NCI-H1092 (cell line): ENCODE data around the gene YTHDF2.
"Not testable (repeated sequence)": the region's sequence is repeated elsewhere in the genome, so short reads cannot be mapped to it uniquely, and the experiment has no call there.

Experiments
- DNase-seq: peaks from one replicate; lab custom pipeline; 2025; lab: John Stamatoyannopoulos, UW

YTHDF2 gene

DNA sequence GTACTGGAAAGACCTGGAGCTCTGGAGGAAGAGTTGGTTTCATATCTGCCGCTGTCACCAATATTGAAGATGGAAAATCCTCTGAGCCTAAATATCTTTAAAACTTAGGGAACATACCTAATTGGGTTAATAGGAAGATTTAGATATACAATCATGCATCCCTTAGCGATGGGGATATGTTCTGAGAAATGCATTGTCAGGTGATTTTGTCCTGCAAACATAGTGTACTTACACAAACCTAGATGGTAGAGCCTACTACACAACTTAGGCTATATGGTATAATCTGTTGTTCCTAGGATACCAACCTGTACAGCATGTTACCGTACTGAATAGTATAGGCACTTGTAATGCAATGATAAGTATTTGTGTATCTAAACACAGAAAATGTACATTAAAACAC lies 22.5 kb downstream of the YTHDF2 start:
- DNase-seq, result no peak

DNA sequence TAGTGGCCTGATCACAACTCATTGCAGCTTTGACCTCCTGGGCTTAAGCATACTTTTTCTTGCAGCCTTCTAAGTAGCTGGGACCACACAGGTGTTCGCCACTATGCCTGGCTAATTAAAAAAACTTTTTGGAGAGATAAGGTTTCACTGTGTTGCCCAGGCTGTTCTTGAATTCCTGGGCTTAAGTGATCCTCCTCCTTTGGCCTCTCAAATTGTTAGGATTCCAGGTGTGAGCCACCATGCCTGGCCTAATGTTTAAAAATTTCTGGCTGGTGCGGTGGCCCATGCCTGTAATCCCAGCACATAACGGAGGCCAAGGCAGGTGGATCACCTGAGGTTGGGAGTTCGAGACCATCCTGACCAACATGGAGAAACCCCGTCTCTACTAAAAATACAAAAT lies 24.4 kb downstream of the YTHDF2 start:
- DNase-seq, result no peak

DNA sequence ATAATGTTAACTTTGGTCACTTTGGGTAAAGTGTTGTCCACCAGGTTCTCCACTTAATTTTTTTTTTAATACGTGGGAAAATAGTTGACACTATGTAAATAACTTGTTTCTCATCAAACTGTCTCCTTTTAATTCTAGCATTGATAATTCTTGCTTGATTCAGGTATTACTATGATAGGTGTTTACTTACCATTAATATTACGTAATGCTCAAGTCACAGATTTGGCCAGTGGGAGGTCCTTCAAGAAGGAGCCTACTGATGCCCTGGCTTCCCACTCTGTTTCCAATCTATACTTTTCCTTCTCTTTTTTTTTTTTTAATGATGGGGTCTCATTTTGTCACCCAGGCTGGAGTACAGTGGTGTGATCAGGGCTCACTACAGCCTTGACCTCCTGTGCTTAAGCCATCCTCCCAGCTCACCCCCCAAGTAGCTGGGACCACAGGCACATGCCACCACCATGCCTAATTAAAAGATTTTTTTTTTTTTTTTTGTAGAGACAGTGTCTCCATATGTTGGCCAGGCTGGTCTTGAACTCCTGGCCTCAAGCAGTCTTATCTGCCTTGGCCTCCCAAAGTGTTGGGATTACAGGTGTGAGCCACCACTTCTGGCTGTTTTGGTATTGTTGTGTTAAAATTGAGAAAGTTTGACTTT lies 29.9 kb downstream of the YTHDF2 start:
- no peak for DNase-seq

DNA sequence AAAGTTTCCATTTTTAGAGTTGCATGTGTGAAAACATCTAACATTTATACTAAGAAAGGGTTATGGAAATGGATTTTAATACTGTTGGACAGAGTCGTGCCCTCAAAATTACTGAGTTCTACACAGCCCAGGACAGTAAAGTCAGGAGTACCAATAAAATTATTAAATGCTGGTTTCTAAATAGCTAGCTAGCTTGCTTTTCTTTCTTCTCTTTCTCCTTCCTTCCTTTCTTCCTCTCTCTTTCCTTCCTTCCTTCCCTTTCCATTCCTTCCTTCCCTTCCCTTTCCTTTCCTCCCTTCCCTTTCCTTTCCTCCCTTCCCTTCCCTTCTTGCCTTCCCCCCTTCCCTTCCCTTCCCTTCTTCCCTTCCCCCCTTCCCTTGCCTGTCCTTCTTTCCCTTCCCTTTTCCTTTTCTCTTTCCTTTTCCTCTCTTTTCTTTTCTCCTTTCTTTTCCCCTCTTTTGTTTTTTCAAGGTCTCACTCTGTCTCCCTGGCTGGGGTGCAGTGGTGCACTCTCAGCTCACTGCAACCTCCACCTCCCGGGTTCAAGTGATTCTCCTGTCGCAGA lies 33.9 kb downstream of the YTHDF2 start:
- DNase-seq, result no peak

DNA sequence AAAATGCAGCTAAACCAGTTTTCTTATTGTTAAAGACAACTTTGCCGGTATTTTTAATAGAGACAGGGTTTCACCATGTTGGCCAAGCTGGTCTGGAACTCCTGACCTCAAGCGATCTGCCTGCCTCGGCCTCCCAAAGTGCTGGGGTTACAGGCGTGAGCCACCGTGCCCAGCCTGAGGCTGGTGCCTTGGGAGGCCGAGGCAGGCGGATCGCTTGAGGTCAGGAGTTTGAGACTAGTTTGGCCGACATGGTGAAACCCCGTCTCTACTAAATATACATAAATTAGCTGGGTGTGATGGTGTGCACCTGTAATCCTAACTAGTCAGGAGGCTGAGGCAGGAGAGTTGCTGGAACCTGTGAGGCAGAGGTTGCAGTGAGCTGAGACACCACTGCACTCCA lies 35.2 kb downstream of the YTHDF2 start:
- DNase-seq, result not testable (repeated sequence)

DNA sequence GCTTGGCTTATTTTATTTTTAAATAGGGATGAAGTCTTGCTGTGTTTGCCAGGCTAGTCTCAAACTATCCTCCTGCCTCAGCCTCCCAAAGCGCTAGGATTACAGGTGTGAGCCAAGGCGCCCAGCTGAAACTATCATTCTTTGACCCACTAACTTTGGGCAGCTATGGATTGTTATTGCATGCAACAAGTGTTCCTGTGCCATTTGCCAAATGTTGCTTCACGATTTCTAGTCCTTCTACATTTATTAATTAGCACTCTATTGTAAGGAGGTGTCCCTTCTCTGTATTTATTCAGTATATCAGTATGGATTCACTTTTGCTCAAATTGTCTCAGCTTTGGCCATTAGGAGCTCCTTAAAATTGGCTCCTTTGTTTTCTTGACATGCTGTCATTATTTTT lies 36.4 kb downstream of the YTHDF2 start:
- no peak for DNase-seq

DNA sequence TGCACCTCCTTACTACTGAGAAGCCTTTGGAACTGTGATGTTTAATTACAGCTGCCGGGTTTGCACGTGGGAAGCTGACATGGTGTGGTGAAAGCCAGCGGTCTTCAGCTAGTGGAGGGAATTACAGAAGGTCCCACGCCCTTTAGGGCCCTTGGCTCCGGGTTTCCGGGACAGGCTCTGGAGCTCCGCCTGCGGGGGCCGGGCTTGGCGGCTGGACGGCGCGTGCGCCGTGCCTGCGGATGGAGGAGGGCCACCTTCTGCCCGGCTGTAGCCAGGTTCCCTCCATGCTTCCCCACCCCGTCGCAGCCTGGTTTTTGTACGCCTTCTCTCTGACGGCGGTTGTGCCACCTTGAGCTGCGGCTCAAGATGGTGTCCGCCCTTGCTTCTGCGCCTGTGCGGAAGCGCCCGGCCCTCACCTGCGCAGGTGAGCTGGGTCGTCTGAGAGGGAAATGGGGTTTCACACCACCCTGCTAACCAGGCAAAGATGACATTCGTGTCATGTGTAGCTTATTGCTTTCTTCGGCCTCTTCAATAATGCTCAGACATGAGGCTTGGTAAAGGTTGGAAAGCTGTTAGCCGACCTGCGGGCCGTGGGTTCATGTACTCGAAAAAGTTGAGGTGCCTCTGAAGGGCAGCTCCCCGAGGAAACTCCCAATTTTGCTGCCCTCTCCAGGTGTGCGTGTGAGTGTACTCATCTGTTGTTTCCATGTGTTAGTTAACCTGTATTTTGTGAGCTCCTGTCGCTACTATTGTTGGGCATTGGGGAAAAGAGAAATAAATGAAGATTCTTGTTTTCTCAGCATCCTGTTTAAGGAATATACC lies 38.6 kb downstream of the YTHDF2 start:
- DNase-seq, result no peak

DNA sequence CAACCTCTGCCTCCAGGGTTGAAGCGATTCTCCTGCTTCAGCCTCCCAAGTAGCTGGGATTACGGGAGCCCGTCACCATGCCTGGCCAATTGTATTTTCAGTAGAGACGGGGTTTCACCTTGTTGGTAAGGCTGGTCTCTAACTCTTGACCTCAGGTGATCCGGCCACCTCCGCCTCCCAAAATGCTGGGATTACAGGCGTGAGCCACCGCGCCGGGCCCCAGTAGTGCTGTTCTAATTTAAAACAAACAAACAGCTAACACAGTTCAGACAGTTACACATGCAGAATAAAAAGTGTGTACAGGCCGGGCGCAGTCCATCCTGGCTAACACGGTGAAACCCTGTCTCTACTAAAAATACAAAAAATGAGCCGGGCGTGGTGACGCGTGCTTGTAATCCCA lies 39.6 kb downstream of the YTHDF2 start:
- DNase-seq, result no peak

DNA sequence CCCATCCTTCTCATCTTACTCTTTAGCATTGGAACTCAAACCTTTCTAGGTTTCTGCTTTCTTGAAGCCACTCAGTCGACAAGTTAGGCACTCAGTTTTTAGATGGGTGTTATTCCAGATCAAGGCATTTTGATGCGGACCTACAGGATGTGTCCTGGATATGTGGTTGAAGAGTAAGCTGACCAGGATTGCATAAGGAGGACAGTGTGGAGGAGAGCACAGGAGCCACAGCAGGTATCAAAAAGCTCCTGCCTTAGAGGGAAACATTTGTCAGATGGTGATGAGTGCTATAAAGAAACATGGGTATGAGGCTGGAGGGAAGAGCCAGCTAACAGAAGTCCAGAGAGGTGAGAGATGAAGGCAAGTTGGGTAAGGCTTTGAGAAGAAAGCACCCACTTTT lies 41.3 kb downstream of the YTHDF2 start:
- DNase-seq, result no peak

DNA sequence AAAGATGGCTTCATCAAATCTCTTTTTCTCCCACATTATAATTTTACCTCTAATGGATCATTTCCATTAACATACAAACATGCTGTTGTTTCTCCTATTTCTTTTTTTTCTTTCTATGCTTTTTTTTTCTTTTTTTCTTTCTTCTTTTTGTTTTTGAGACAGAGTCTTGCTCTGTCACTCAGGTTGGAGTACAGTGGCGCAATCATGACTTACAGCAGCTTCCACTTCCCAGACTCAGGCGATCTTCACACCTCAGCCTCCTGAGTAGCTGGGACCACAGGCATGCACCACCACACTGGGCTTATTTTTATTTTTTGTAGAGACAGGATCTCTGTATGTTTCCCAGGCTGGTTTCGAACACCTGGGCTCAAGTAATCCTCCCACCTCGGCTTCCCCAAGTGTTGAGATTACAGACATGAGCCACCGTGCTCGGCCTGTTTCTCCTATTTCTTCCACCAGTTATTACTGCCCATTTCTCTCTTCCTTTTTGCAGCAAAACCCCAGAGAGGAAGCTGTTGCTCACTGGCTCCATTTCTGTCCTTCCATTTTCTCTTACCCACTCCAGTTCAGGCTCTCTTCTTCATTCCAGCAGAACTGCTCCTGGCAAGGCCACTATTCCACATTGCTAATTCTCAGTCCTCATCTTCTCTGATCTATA lies 43.1 kb downstream of the YTHDF2 start:
- no peak for DNase-seq

DNA sequence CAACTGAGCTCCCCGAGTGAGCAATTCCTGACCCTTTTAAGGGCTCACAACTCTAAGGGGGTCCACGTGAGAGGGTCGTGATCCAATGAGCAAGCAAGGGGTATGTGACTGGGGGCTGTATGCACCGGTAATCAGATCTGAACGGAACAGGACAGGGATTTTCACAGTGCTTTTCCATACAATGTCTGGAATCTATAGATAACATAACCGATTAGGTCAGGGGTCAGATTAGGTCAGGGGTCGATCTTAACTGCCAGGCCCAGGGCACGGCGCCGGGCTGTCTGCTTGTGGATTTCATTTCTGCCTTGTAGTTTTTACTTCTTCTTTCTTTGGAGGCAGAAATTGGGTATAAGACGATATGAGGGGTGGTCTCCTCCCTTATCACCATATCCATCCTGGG lies 44.6 kb downstream of the YTHDF2 start:
- DNase-seq, result no peak

DNA sequence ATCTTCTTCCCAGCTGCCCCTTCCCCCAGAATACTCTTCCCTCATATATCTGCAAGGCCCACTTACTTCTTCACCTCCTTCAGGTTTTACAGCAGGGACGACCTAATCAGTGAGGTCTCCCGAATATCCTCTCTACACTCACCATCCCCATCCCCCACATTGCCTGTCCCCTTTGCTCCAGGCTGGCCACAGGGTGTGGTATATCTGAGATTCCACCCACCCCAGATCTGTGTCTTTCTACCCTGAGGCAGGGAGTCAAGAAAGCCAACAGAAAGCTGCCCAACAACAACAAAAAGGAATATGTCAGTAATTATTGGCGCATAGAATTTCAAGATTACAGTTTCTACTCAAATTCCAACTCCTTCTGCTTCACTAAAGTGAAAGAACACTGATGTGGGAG lies 45.3 kb downstream of the YTHDF2 start:
- DNase-seq, result no peak

DNA sequence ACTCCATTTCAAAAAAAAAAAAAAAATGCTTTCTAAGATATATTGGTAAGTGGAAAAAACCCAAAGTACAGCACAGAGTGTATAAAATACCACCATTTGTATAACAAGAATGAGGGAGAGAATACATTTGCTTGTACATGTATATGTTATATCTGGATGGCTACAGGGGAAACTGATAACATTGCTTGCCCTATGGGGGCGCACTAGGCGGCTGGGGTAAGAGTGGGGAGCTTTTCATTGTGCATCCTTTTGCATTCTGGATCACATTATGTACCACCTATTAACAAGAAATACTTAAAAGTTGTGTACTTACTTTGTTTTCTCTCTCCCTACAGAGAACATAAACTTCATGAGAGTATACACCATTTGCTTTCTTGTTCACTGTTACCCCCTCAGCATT lies 46.6 kb downstream of the YTHDF2 start:
- no peak for DNase-seq

DNA sequence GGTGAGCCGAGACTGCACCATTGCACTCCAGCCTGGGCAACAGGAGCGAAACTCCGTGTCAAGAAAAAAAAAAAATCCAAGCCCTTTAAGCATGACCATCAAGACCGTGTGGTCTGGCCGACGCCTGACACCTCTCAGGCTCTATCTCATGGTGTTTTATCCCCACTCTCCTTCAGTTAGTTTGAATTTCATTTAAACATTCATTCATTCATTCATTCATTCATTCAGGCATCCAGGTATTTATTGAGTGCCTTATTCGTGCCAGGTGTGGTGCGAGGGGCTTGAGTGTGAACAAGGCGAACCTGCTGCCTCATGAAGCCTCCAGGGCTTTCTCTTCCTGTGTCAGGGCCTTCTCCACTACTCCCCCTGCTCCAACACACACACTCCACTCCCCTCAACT lies 52.7 kb downstream of the YTHDF2 start:
- DNase-seq, result no peak

DNA sequence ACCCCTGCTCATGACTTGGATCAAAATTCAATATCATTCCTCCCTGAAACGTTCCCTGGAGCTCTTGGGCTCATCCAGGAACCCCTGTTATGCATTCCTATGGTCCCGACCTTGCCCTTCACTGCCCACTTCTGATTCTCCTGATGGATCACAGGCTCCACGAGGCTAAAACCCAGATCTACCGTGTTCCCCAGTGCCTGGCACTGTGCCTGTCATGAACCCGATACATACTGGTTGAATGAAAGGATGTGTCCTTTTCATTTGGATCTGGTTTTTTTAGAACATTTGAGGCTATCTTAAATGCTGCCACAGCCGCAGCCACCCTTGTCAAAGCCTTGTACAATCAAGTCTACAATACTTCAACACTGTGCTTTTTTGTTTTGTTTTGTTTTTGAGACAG lies 53.1 kb downstream of the YTHDF2 start:
- DNase-seq, result no peak

DNA sequence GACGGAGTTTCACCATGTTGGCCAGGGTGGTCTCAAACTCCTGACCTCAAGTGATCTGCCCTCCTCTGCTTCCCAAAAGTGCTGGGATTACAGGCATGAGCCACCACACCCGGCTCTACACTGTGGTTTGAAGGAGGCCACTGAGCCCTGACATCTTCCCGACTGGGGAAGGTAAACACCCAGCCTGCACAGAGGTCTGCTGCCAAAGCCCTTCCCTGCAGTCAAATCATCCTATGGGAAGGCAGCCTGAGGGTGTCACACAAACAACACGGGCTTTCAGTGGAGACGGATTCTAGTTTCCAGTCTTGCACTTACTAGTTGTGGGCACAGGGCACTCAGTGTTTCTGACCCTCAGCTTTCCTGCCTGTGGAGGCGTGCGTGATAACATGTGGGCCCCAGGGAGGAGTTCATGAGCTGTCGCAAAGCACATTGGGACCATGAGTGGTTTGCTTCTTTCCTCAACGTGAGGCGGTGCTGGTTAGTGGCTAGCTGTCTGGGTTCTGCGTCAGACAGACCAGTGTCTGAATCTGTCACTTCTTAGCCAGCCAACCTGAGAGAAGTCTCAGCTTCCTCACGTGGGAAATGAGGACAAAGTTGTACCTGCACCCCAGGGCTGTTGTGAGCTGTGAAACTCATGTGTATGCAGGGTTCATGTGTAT lies 53.8 kb downstream of the YTHDF2 start:
- no peak for DNase-seq

DNA sequence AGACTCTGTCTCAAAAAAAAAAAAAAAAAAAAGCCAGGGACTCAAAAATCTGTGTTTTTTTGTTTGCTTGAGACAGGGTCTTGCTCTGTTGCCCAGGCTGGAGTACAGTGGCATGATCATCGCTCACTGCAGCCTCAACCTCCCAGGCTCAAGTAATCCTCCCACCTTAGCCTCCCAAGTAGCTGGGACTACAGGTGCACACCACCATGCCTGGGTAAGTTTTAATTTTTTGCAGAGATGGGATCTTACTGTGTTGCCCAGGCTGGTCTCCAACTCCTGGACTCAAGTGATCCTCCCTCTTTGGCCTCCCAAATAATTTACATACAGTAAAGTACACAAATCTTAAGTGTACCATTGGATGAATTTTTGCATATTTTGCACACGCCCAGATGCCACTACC lies 55.2 kb downstream of the YTHDF2 start:
- not testable (repeated sequence) for DNase-seq

DNA sequence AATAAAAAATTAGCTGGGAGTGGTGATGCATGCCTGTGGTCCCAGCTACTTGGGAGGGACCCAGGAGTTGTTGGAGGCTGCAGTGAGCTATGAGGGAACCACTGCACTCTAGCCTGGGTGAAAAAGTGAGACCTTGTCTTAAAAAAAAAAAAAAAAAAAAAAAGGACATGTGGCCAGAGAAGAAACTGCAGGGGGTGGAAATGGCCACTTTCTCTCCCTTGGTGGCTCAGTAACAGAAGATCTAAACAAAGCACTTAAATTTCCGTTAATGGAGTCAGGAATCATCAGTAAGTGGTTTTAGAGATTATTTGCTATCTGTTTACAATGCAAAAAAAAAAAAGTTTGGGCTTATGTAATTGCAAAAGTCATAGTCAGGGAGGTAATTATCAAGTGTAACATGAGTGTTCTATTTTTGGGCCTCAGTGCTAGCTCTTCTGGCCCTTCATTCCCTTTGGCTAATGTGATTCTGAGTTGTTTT lies 55.9 kb downstream of the YTHDF2 start:
- no peak for DNase-seq

DNA sequence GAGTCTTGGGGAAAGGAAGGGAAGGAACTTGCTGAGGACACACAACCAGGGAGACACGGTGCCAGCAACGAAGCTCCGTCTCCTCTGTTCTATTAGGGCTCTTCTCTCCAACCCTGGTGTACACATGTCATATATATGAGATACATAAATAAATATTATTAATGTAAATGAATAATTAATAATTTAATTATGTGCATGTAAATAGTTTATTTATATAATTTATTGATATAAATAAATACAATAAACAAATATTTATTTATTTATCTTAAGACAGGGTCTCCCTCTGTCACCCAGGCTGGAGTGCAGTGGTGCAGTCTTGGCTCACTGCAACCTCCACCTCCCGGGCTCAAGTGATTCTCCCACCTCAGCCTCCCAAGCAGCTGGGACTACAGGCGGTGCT lies 57.8 kb downstream of the YTHDF2 start:
- not testable (repeated sequence) for DNase-seq

DNA sequence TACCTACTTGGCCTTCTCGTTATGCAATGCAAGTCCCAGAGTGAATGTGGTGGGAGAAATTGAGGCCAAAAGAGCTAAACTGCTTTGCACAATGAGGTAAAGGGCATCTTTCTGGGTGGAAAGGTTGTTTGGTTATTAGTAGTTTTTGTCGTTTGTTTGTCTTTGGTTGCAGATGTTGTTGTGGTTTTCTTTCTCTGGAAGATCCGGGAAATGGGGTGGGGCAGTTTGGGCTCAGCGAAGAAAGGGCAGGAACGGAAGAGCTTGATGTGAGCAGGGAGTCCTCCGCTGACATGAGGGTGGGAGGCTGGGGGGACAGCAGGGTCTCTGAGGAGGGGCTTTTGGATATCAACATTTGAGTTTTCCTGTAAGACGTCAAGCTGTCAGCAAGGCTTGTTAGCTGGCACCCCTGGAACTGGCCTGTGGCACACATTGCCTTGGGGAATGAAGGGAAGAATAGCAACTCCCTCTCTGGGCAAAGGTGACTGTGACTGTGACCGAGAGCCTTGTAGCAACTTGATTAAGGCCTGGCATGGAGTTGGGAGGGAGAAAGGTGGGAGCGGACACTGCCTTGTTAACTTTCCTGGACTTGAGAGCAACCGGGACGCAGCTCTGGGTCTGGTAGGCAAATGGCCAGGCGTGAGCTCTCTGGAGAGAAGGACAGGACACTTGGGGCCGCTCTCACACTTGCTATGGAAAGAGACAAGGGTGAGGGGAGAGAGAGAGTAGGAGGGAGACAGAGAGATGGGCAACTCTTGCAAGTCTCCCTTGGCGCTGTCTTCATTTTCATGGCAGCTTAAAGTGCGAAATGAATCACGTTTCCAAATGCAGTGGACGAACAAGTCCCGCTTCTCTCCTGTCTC lies 59.8 kb downstream of the YTHDF2 start:
- DNase-seq, result no peak

DNA sequence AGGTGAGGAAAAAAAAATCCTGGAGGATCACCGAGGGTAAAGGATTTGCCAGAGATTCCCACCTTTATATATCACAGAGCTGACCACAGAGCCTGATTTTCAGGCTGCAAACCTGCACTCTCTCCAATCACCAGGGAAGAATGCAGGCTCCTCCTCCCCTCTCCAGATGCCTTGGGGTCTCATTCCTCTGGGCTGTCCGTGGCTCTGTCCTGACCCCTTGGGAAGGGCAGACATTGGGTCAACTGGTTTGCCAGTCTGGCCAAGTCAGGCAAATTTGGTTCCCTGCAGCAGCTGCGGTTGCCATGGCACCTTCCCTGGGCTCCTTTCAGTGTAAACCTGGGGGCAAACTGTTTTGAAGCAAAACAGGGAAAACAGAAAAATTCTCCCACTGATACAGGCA lies 63.6 kb downstream of the YTHDF2 start:
- DNase-seq, result no peak
